Hematopoietic multipotent progenitor cell treated with erythropoietin and hydrocortisone succinate and interleukin-3 and kit ligand, for 4 days (in vitro differentiated cells): ENCODE measurements around the gene TMEM225B.
"Not testable (repeated sequence)": the region's sequence is repeated elsewhere in the genome, so short reads cannot be mapped to it uniquely, and the experiment has no call there.

ENCODE experiments used
- DNase-seq: peaks from one replicate; pipeline ENCODE4 v3.0.0-alpha.2; 2015

Gene TMEM225B

GRCh38 chr7:99579956-99580777 lies 17.9 kb upstream of the TMEM225B start:
- DNase-seq, result peak; percentile 68

GRCh38 chr7:99580778-99581332 lies 17.2 kb upstream of the TMEM225B start:
- DNase-seq, result not testable (repeated sequence)

GRCh38 chr7:99588868-99589267 lies 9.2 kb upstream of the TMEM225B start:
- no peak for DNase-seq

- DNase-seq, result no peak
Measured at GRCh38 chr7:99594948-99595745, 2.9 kb upstream of the TMEM225B start.

GRCh38 chr7:99596408-99596955 lies 1.6 kb upstream of the TMEM225B start:
- no peak for DNase-seq

- DNase-seq, result no peak
Measured at GRCh38 chr7:99599836-99600235, 1.8 kb downstream of the TMEM225B start.

- no peak for DNase-seq
Measured at GRCh38 chr7:99601656-99602310, 3.7 kb downstream of the TMEM225B start.

- DNase-seq, result no peak
Measured at GRCh38 chr7:99605527-99605926, 7.5 kb downstream of the TMEM225B start.

GRCh38 chr7:99606531-99606930 lies 8.5 kb downstream of the TMEM225B start:
- DNase-seq, result no peak

- DNase-seq, result no peak
Measured at GRCh38 chr7:99607548-99607947, 9.5 kb downstream of the TMEM225B start.

- DNase-seq, result no peak
Measured at GRCh38 chr7:99614495-99614894, 16.4 kb downstream of the TMEM225B start.

GRCh38 chr7:99615989-99616358 lies 17.9 kb downstream of the TMEM225B start:
- DNase-seq, result no peak

GRCh38 chr7:99616359-99617191 lies 18.5 kb downstream of the TMEM225B start, which contains the start of gene ZSCAN25:
TSS of gene ZSCAN25 (plus strand) at chr7:99616946. CDS start at chr7:99619607, 2,661 bp downstream.
- peak; percentile 97 for DNase-seq

- no peak for DNase-seq
Measured at GRCh38 chr7:99617192-99617781, 19.2 kb downstream of the TMEM225B start.

GRCh38 chr7:99618726-99619125 lies 20.7 kb downstream of the TMEM225B start:
- DNase-seq, result no peak

- DNase-seq, result no peak
Measured at GRCh38 chr7:99619571-99620130, 21.6 kb downstream of the TMEM225B start.

- DNase-seq, result no peak
Measured at GRCh38 chr7:99621271-99621670, 23.2 kb downstream of the TMEM225B start.

GRCh38 chr7:99622596-99622995 lies 24.5 kb downstream of the TMEM225B start:
- DNase-seq, result no peak

GRCh38 chr7:99623091-99623693 lies 25.1 kb downstream of the TMEM225B start:
- no peak for DNase-seq

- no peak for DNase-seq
Measured at GRCh38 chr7:99623702-99624447, 25.8 kb downstream of the TMEM225B start.
